ENCODE measurements around the gene PTPRT.

The PTPRT gene

DNA sequence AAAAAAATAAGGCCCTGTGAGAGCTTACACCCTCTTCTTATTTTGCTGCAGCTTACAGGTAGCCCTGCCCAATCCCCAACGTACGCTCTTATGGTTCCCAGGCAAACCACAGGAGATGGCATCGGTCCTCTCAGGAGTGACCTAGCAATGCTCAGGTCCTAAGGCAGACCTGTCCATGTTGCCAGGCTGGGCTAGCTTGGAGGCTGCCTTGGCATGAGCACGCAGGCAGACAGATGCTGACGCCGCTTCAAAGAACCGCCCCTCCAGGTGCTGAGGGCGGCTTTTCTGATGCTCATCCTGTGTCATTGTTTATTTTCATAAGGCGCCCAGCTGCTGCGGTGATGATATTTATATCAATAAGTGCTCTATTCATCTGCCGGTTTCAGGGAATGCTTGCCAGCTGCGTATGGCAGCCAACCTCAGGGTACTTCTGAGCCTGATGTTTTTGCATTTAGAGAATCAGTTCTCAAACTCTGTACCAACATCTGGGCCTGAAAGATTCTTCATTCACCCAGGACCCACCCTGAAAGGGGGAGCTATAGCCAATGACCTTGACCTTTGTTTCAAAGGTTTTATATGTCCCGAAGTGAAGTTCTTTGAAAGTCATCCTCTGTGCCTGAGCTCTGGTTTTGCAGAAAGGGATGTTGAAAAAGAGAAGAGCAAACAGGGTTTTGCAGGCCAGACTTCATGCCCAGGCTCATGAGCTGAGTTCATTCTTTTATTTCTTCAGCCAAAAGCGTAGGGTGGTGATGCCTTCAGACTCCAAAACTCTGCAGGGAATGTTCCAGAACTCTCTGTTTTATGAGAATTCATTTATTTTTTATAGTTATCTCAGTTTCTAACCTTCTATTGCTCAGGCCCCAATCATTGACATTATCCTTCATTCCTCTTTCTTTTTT lies 1095.9 kb downstream of the PTPRT start:
- DNase-seq: no peak

- no peak for DNase-seq
Observed at GRCh38 chr20:42093041-42093440, 1096.7 kb downstream of the PTPRT start.

GRCh38 chr20:42085366-42085765 lies 1104.3 kb downstream of the PTPRT start:
- DNase-seq: no peak

DNA sequence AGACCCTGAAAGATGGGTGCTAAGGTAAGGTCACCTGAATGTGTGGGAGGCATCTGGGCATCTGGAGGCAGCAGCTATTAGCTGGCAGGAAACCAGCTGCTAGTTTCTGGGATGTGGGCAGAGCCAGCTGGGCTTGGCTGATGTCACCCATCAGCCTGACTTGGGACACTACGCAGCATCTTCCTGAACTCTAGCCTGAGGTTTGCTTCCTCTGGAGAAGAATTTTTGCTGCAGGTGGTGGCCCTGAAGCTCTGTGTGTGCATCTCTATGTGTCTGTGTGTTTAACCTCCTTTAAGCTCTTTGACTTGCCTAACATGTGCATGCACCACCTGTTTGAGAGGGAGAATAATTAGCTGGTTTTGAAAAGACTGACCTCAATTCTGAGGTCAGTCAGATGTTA lies 1106.4 kb downstream of the PTPRT start:
- DNase-seq: no peak

DNA sequence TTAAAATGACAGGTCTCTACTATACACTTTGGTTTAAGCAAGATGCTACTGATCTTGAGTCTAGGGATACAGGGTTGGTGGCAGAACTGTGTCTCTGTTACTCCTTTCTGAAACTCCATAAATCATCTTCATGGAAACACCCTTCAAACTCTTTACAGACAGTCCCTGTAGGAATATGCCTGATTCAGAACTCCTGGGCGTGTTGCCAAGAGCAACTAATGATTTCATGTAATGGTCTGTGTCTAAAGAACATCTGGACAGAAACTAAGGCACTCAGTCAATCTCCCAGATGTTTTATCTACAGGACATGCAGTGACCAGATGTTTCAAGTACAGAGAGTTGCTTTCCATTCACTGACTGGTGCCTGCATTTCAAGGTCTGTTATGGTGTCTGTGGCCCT lies 1107.1 kb downstream of the PTPRT start:
- DNase-seq: no peak

- DNase-seq: no peak
Observed at GRCh38 chr20:42080956-42081355, 1108.8 kb downstream of the PTPRT start.

GRCh38 chr20:42074944-42075343 lies 1114.8 kb downstream of the PTPRT start:
- DNase-seq: no peak

GRCh38 chr20:42067596-42067995 lies 1122.1 kb downstream of the PTPRT start:
- no peak for DNase-seq

- no peak for DNase-seq
Observed at GRCh38 chr20:42067174-42067573, 1122.5 kb downstream of the PTPRT start.

DNA sequence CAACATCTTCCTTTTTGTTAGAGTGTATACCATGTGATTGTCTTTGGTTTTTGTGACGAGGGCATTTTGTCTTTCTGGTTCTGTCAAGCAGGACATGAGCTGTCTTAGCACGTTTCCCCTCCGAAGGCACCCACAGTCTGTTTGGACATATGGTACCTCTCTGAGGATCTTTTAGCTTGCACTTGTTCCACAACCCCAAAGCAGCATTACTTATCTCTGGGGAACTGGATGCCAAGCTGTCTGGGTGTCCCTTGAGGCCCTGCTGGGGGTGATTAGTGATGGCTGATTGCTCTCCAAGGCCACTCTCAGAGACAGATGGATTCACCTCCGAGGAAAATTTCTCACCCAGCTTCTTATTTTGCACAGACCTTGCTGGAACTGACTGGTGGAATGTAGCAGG lies 1126.6 kb downstream of the PTPRT start:
- DNase-seq: no peak

GRCh38 chr20:42053350-42053749 lies 1136.4 kb downstream of the PTPRT start:
- no peak for DNase-seq

DNA sequence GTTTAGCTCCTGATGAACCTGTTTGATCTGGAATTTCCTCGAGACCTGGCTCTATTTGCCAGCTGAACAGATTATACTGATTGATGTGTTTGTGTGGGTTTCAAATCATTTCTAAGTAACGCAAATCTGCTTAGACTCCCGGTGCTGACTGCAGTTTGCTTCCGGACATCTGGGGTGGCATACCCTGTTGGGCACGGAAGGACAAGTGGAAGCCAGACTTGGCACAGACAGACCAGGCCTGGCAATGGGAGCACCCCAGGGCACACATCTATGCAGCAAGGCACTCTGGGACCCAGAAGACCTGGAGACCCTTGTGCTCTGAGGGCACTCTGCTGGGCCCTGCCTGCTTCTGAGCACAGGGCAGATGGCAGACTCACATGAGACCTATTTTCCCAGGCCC lies 1137.8 kb downstream of the PTPRT start:
- no peak for DNase-seq

GRCh38 chr20:42046371-42047085 lies 1143.2 kb downstream of the PTPRT start:
- DNase-seq: no peak

DNA sequence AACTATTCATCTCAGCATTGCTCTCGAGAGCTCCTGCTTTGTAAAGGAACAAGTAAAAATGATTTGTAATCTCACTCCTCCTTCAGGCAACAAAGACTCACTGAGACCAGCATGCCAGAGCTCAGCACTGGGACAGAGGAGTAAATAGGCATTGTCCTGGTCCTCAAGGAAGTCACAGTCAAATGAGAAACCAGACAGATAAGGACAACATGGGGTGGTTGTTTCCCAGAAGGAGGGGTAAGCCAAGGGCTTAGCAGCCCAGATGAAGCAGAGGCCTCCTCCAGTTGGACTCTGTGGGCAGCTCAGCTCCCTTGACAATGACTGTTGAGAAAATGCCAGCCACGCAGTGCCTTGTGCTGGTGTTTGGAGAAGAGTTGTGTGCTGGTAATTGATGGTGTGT lies 1145.8 kb downstream of the PTPRT start:
- DNase-seq: no peak

GRCh38 chr20:42041000-42041565 lies 1148.6 kb downstream of the PTPRT start:
- no peak for DNase-seq

DNA sequence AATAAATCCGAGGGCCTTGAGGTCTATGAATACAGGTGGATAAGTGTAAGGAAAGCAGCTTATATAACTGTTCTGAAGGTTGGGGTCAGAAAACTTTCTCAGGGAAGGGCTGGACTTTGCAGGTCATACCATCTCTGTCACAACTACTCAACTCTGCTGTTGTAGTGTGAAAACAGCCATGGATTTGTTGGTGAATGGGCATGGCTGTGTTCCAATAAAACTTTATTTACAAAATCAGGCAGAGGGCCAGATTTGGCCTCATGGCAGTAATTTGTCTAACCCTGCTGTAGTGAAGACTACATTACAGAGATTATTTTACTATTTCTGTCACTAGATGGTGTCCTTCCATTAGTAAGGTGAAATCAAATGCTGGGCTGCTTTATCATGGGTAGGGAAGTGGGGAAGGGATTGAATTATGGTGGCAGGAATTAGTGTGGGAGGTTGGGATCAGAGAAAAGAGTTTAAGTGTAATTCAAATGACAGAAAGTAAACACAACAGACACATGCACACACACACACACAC lies 1161.9 kb downstream of the PTPRT start:
- no peak for DNase-seq

DNA sequence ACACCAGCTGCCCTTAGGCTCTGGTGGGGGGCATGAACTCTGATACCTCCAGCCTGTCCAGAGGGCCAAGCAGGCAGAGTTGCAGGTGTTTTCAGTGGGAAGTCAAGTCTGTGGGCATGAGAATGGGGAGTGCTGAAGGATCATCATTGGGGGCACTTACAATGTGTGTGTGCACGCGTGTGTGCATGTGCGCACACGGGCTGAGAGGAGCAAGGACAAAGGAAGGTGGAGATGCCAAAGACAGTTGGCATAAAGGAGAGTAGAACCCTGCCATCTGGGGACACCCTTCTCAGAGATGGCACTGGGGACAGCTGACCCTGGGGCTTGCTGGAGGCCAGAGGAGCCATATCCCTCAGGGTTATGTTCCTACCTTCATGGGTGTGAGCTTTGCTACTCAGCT lies 1163.1 kb downstream of the PTPRT start:
- no peak for DNase-seq

DNA sequence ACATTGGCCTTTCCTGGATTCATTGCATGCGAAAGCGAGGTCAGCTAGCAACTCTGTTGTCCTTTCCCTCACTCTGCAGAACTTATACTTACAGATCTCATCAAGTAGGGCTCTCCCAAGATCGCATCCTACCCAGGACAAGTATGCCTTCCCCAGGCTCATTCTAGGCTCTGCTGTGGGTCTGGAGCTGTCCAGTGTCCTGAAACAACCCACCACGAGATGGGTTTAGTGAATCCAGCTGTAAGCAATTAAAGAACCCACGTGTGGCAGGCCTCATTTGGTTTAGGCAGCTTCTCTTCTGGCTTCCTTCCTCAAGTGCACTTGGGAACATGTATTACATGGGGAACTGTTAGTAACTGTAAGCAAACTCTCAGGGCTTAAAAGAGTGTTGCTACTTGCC lies 1165.1 kb downstream of the PTPRT start:
- DNase-seq: no peak

All from NCI-H1694 (cell line).